Pericardium fibroblast (primary cell): ENCODE measurements around the gene SKIC8. TPM values are rescaled to one million over a fixed set of nuclear protein-coding genes. Genes with fewer than 3 reads are reported as not detected.

ENCODE experiments used
- total RNA-seq: library from RNA; depleted of rRNA; stranded (reverse); fragments of >200 nt; gene quantifications from 2 replicates; pipeline ENCODE4 v1.2.3, GENCODE V29; 2015

The SKIC8 gene
- 36.1 and 57.2 TPM in 2 replicates for total RNA-seq

GRCh38 chr15:78299101-78299930, at the start of gene SKIC8:
TSS of gene SKIC8 (minus strand) at chr15:78299609. CDS start at chr15:78295686, 3,923 bp downstream.

GRCh38 chr15:78340231-78341056, 41.0 kb upstream of the SKIC8 start, which contains the start of gene CRABP1:
TSS of gene CRABP1 (plus strand) at chr15:78340353. CDS start at chr15:78340429, 76 bp downstream.

GRCh38 chr15:78264304-78265136, 34.9 kb downstream of the SKIC8 start, which contains the start of gene DNAJA4:
TSS of gene DNAJA4 (plus strand) at chr15:78264562. CDS start at chr15:78264764, 202 bp downstream.

GRCh38 chr15:78234515-78235040, 64.8 kb downstream of the SKIC8 start, which contains the start of gene ACSBG1:
TSS of gene ACSBG1 (minus strand) at chr15:78234565. CDS start at chr15:78234501, 64 bp downstream.

Other genes starting within 250 kb of the SKIC8 start
- 26.3 and 52.8 TPM in 2 replicates for gene TBC1D2B, start 221.9 kb downstream of the SKIC8 start, total RNA-seq
- not detected in 2 replicates for gene SH2D7, start 207.0 kb downstream of the SKIC8 start, total RNA-seq
- gene CIB2, start 168.2 kb downstream of the SKIC8 start, total RNA-seq = 2.7 and 4.2 TPM in 2 replicates
- 15.5 and 16.9 TPM in 2 replicates for gene IDH3A, start 150.2 kb downstream of the SKIC8 start, total RNA-seq
- gene ACSBG1, start 65.0 kb downstream of the SKIC8 start, total RNA-seq = 0.12 TPM in 1 of 2 replicates, not detected in the other
- gene DNAJA4, start 35.0 kb downstream of the SKIC8 start, total RNA-seq = 1.4 and 2.5 TPM in 2 replicates
- not detected in 2 replicates for gene CRABP1, start 40.7 kb upstream of the SKIC8 start, total RNA-seq
- 13.8 and 20.7 TPM in 2 replicates for gene IREB2, start 138.6 kb upstream of the SKIC8 start, total RNA-seq
- gene HYKK, start 208.0 kb upstream of the SKIC8 start, total RNA-seq = 2.0 and 5.3 TPM in 2 replicates
- 134 and 156 TPM in 2 replicates for gene PSMA4, start 240.8 kb upstream of the SKIC8 start, total RNA-seq